H9 (cell line): Measurements from ENCODE around the gene ESPNL. TPM values are rescaled to one million over a fixed set of nuclear protein-coding genes. Genes with fewer than 3 reads are reported as not detected.

Experiments
- DNase-seq: peaks from one replicate; pipeline ENCODE4 v3.0.0-alpha.2; 2017
- H2AFZ ChIP-seq: one replicate; pipeline ENCODE4 v1.6.1; 2013; ENCODE audit warnings: mild to moderate bottlenecking, low read length, control low read depth, moderate library complexity
- H2AK5ac ChIP-seq: 2 replicates; pipeline ENCODE4 v1.6.1; 2013; ENCODE audit warnings: low read length, control low read depth, mixed read lengths; ENCODE audit not compliant: insufficient read length
- H2BK120ac ChIP-seq: one replicate; pipeline ENCODE4 v1.6.1; 2013; ENCODE audit warnings: low read depth, mild to moderate bottlenecking, low read length, control low read depth, inconsistent platforms; ENCODE audit not compliant: poor library complexity, severe bottlenecking
- H2BK12ac ChIP-seq: 2 replicates; pipeline ENCODE4 v1.6.1; 2013; ENCODE audit warnings: low read length, control low read depth, mixed read lengths, low read depth; ENCODE audit not compliant: insufficient read length
- H2BK15ac ChIP-seq: 2 replicates; pipeline ENCODE4 v1.6.1; 2013; ENCODE audit warnings: low read depth, low read length, control low read depth
- H2BK20ac ChIP-seq: one replicate; pipeline ENCODE4 v1.6.1; 2013; ENCODE audit warnings: low read depth, mild to moderate bottlenecking, low read length, control low read depth, inconsistent platforms; ENCODE audit not compliant: poor library complexity, severe bottlenecking
- H2BK5ac ChIP-seq: 2 replicates; pipeline ENCODE4 v1.6.1; 2013; ENCODE audit warnings: low read length, control low read depth, mixed read lengths; ENCODE audit not compliant: insufficient read length
- H3K14ac ChIP-seq: 2 replicates; pipeline ENCODE4 v1.6.1; 2013; ENCODE audit warnings: low read length, control low read depth; ENCODE audit not compliant: insufficient read depth
- H3K18ac ChIP-seq: 2 replicates; pipeline ENCODE4 v1.6.1; 2013; ENCODE audit warnings: low read depth, mild to moderate bottlenecking, mixed read lengths, low read length, control low read depth; ENCODE audit not compliant: insufficient read length
- H3K23ac ChIP-seq: 2 replicates; pipeline ENCODE4 v1.6.1; 2013; ENCODE audit warnings: low read length, control low read depth, mixed read lengths, low read depth; ENCODE audit not compliant: insufficient read length
- H3K23me2 ChIP-seq: 2 replicates; pipeline ENCODE4 v1.6.1; 2013; ENCODE audit warnings: low read depth, mild to moderate bottlenecking, mixed read lengths, low read length, control low read depth; ENCODE audit not compliant: insufficient read length, poor library complexity, severe bottlenecking
- H3K27ac ChIP-seq: 2 replicates; pipeline ENCODE4 v1.5.1; 2013; ENCODE audit warnings: low read length, control low read depth, mixed read lengths, low read depth; ENCODE audit not compliant: insufficient read length
- H3K27me3 ChIP-seq: 2 replicates; pipeline ENCODE4 v1.6.1; 2013; ENCODE audit warnings: low read length, control low read depth, inconsistent platforms; ENCODE audit not compliant: insufficient read depth
- H3K4ac ChIP-seq: 2 replicates; pipeline ENCODE4 v1.6.1; 2013; ENCODE audit warnings: low read depth, mild to moderate bottlenecking, control low read depth, inconsistent platforms, low read length, moderate library complexity
- H3K4me1 ChIP-seq: 2 replicates; pipeline ENCODE4 v1.6.1; 2013; ENCODE audit warnings: low read length, control low read depth, inconsistent platforms; ENCODE audit not compliant: insufficient read depth
- H3K4me2 ChIP-seq: 2 replicates; pipeline ENCODE4 v1.6.1; 2013; ENCODE audit warnings: low read length, control low read depth, mixed read lengths; ENCODE audit not compliant: insufficient read length, insufficient read depth
- H3K56ac ChIP-seq: 2 replicates; pipeline ENCODE4 v1.6.1; 2013; ENCODE audit warnings: low read depth, mild to moderate bottlenecking, mixed read lengths, low read length, control low read depth; ENCODE audit not compliant: insufficient read length
- H3K79me1 ChIP-seq: 2 replicates; pipeline ENCODE4 v1.6.1; 2013; ENCODE audit warnings: low read depth, mild to moderate bottlenecking, moderate library complexity, low read length, control low read depth, inconsistent platforms; ENCODE audit not compliant: insufficient read depth, poor library complexity, severe bottlenecking
- H3K79me2 ChIP-seq: 2 replicates; pipeline ENCODE4 v1.6.1; 2013; ENCODE audit warnings: low read length, control low read depth, inconsistent platforms; ENCODE audit not compliant: insufficient read depth
- H3K9ac ChIP-seq: 2 replicates; pipeline ENCODE4 v1.6.1; 2013; ENCODE audit warnings: low read length, control low read depth, mixed read lengths; ENCODE audit not compliant: insufficient read length; ENCODE audit errors: extremely low read depth
- H3K9me3 ChIP-seq: one replicate; pipeline ENCODE4 v1.6.1; 2013; ENCODE audit warnings: low read depth, low read length, inconsistent platforms; ENCODE audit not compliant: control insufficient read depth
- H3T11ph ChIP-seq: one replicate; pipeline ENCODE4 v1.6.1; 2013; ENCODE audit warnings: mild to moderate bottlenecking, low read length, control low read depth, inconsistent platforms
- H4K20me1 ChIP-seq: one replicate; pipeline ENCODE4 v1.6.1; 2013; ENCODE audit not compliant: control insufficient read depth, insufficient read length, insufficient read depth
- H4K5ac ChIP-seq: 2 replicates; pipeline ENCODE4 v1.6.1; 2013; ENCODE audit warnings: low read depth, mild to moderate bottlenecking, mixed read lengths, low read length, control low read depth; ENCODE audit not compliant: insufficient read length
- H4K8ac ChIP-seq: replicated peaks from 2 replicates; pipeline ENCODE4 v1.6.1; 2013; ENCODE audit warnings: low read length, control low read depth, mixed read lengths, low read depth; ENCODE audit not compliant: insufficient read length
- H4K91ac ChIP-seq: 2 replicates; pipeline ENCODE4 v1.6.1; 2013; ENCODE audit warnings: low read depth, mild to moderate bottlenecking, moderate library complexity, mixed read lengths, low read length, control low read depth; ENCODE audit not compliant: insufficient read length
- H3K27ac Mint-ChIP-seq, 3 experiments: 2 replicates in 2 of 3; 3 replicates in 1 of 3; pipeline ENCODE4 v1.8.0; 2020 to 2021; ENCODE audit warnings: mixed read lengths in 3 of 3, mild to moderate bottlenecking in 1 of 3, moderate library complexity in 1 of 3
- H3K27me3 Mint-ChIP-seq: 2 replicates; pipeline ENCODE4 v1.8.0; 2021; ENCODE audit warnings: low read depth, mild to moderate bottlenecking, moderate library complexity, mixed read lengths
- H3K36me3 Mint-ChIP-seq, 3 experiments: 2 replicates in 2 of 3; 3 replicates in 1 of 3; pipeline ENCODE4 v1.8.0; 2020 to 2021; ENCODE audit warnings: low read depth in 3 of 3, mixed read lengths in 3 of 3; ENCODE audit not compliant: insufficient read depth in 1 of 3
- H3K4me1 Mint-ChIP-seq, 2 experiments: 2 replicates each; pipeline ENCODE4 v1.8.0; 2020; ENCODE audit warnings: mixed read lengths in 2 of 2
- H3K4me3 Mint-ChIP-seq, 2 experiments: 2 replicates in 1 of 2; 3 replicates in 1 of 2; pipeline ENCODE4 v1.8.0; 2020 to 2021; ENCODE audit warnings: mild to moderate bottlenecking in 2 of 2, mixed read lengths in 2 of 2, moderate library complexity in 1 of 2
- H3K9me3 Mint-ChIP-seq, 2 experiments: 2 replicates in 1 of 2; 3 replicates in 1 of 2; pipeline ENCODE4 v1.8.0; 2020; ENCODE audit warnings: mild to moderate bottlenecking in 2 of 2, mixed read lengths in 2 of 2, moderate library complexity in 1 of 2
- WGBS: extraction: QIAGEN DNeasy Blood & Tissue Kit; methylation state at CpG from one replicate; pipeline ENCODE4 v1.1.7; 2013; ENCODE audit warnings: missing lambda C conversion rate, low lambda C conversion rate, mixed read lengths; ENCODE audit not compliant: insufficient read length; ENCODE audit errors: extremely low coverage; 5-methylcytosine and 5-hydroxymethylcytosine counted together
- total RNA-seq: library from RNA; stranded (reverse); gene quantifications from 2 replicates; pipeline ENCODE4 v1.2.1, GENCODE V29; 2021
- TF ChIP-seq, protein P1 (sequence below): fragments of 200-600 bp; sonication (generic); conservative IDR thresholded peaks from 3 replicates; pipeline ENCODE4 v1.8.0; 2021; ENCODE audit warnings: antibody characterized with exemption, mild to moderate bottlenecking

Gene ESPNL
- total RNA-seq, 1 experiment from 2014 or later = 0.17 TPM

- Histone ChIP-seq H3T11ph (no peak overlapping the region), H3K4me2 (no peak overlapping the region), H3K56ac (no peak overlapping the region), H2AFZ (no peak overlapping the region), H3K79me2 (no peaks in the 10 kb centered on the region), H3K79me1 (no peaks in the 10 kb centered on the region), H3K18ac (no peak overlapping the region), H2BK20ac (no peak overlapping the region), H3K14ac (no peak overlapping the region), H3K27ac (no peak overlapping the region), H2BK120ac (no peak overlapping the region), H4K91ac (no peak overlapping the region), H3K23ac (no peak overlapping the region), H3K4me1 (no peaks in the 10 kb centered on the region; the same call in 1 of the 2 replicates), H3K4ac (no peak overlapping the region), H4K5ac (no peak overlapping the region), H3K9ac (no peak overlapping the region), H4K8ac (no peak overlapping the region), H3K9me3 (no peaks in the 10 kb centered on the region), H2BK15ac (no peak overlapping the region), H4K20me1 (no peaks in the 10 kb centered on the region), H3K27me3 (no peaks in the 10 kb centered on the region), H2BK5ac (no peak overlapping the region), H3K23me2 (no peaks in the 10 kb centered on the region), H2AK5ac (no peak overlapping the region), H2BK12ac (no peak overlapping the region)
- Mint-ChIP-seq H3K27ac (no peak overlapping the region), H3K4me1 (peaks cover 19 to 28% of the 10 kb centered on the region in 2 experiments), H3K36me3 (no peaks in the 10 kb centered on the region), H3K9me3 (peaks cover 0 to 1% of the 10 kb centered on the region in 2 experiments; a peak in 1 of 5 replicates), H3K4me3 (peak overlapping the region in 1 of 2 experiments; percentile 40; a peak in 1 of 5 replicates), H3K27me3 (no peaks in the 10 kb centered on the region; the same call in none of the 2 replicates)
- DNase-seq = peak; percentile 25
- TF ChIP-seq, protein P1, sequence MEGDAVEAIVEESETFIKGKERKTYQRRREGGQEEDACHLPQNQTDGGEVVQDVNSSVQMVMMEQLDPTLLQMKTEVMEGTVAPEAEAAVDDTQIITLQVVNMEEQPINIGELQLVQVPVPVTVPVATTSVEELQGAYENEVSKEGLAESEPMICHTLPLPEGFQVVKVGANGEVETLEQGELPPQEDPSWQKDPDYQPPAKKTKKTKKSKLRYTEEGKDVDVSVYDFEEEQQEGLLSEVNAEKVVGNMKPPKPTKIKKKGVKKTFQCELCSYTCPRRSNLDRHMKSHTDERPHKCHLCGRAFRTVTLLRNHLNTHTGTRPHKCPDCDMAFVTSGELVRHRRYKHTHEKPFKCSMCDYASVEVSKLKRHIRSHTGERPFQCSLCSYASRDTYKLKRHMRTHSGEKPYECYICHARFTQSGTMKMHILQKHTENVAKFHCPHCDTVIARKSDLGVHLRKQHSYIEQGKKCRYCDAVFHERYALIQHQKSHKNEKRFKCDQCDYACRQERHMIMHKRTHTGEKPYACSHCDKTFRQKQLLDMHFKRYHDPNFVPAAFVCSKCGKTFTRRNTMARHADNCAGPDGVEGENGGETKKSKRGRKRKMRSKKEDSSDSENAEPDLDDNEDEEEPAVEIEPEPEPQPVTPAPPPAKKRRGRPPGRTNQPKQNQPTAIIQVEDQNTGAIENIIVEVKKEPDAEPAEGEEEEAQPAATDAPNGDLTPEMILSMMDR = no peak
- WGBS = no CpG with 5 or more reads among the region's 28 CpGs
These were observed 5.6 kb downstream of the ESPNL start for GRCh38 chr2:238105506-238106338.
